DLD1 (cell line): ENCODE results near the gene CASP10.

Source experiments
- in situ Hi-C: cut with HindIII; loops from 2 replicates; pipeline ENCODE4 v1.10.0; 2017; ENCODE audit warnings: low sequenced_read_pairs

Gene CASP10

GRCh38 chr2:201191132-201191875, 8.4 kb downstream of the CASP10 start:
- in situ Hi-C loops, result no loop called here

GRCh38 chr2:201194097-201194496, 11.2 kb downstream of the CASP10 start:
- in situ Hi-C loops, result no loop called here

GRCh38 chr2:201195331-201195730, 12.4 kb downstream of the CASP10 start:
- in situ Hi-C loops, result no loop called here

GRCh38 chr2:201196003-201196402, 13.1 kb downstream of the CASP10 start:
- in situ Hi-C loops, result no loop called here

GRCh38 chr2:201196803-201197202, 13.9 kb downstream of the CASP10 start:
- in situ Hi-C loops, result no loop called here

GRCh38 chr2:201197781-201198180, 14.8 kb downstream of the CASP10 start:
- in situ Hi-C loops, result no loop called here

GRCh38 chr2:201199847-201200246, 16.9 kb downstream of the CASP10 start:
- in situ Hi-C loops, result no loop called here

- in situ Hi-C loops, result no loop called here
Observed at GRCh38 chr2:201200345-201200744, 17.4 kb downstream of the CASP10 start.

GRCh38 chr2:201201371-201201770, 18.4 kb downstream of the CASP10 start:
- in situ Hi-C loops, result no loop called here

GRCh38 chr2:201203916-201204654, 21.1 kb downstream of the CASP10 start:
- in situ Hi-C loops, result no loop called here

- in situ Hi-C loops, result no loop called here
Observed at GRCh38 chr2:201204655-201205514, 21.9 kb downstream of the CASP10 start.

- in situ Hi-C loops, result no loop called here
Observed at GRCh38 chr2:201205515-201205849, 22.5 kb downstream of the CASP10 start.

GRCh38 chr2:201208563-201209252, 25.8 kb downstream of the CASP10 start:
- in situ Hi-C loops, result no loop called here

- in situ Hi-C loops, result no loop called here
Observed at GRCh38 chr2:201215963-201216362, 33.0 kb downstream of the CASP10 start.

GRCh38 chr2:201216918-201217317, 34.0 kb downstream of the CASP10 start:
- in situ Hi-C loops, result no loop called here

- in situ Hi-C loops, result no loop called here
Observed at GRCh38 chr2:201218780-201219179, 35.8 kb downstream of the CASP10 start.

- in situ Hi-C loops, result no loop called here
Observed at GRCh38 chr2:201219328-201220096, 36.6 kb downstream of the CASP10 start.

GRCh38 chr2:201220102-201220570, 37.2 kb downstream of the CASP10 start:
- in situ Hi-C loops, result no loop called here

GRCh38 chr2:201223089-201224073, 40.4 kb downstream of the CASP10 start:
- in situ Hi-C loops, result no loop called here
